HCT116 (cell line): Measurements from ENCODE around the gene LDB2. TPM values are rescaled to one million over a fixed set of nuclear protein-coding genes. Genes with fewer than 3 reads are reported as not detected.

ENCODE experiments used
- ATAC-seq: fragments of 200-7000 bp; cut with Tn5 transposase; 2 replicates; pipeline ENCODE4 v1.9.1; 2020; ENCODE audit warnings: mild to moderate bottlenecking, moderate library complexity
- BruUV-seq: library from RNA; stranded (reverse); fragments of 400-500 nt; replicated peaks from 2 replicates; lab custom pipeline; 2021; lab: Mats Ljungman, UMichigan
- CTCF ChIA-PET: fragments of 300-600 bp; sonication (Branson Sonifier 250); formaldehyde crosslinking; loops from one replicate; lab custom pipeline; 2021; ENCODE audit warnings: antibody characterized with exemption; lab: Charles Lee
- POLR2A ChIA-PET: fragments of 300-600, 350-600 bp; sonication (Branson Sonifier 250); formaldehyde crosslinking; loops from one replicate; lab custom pipeline; 2021; ENCODE audit warnings: antibody characterized with exemption; lab: Charles Lee
- RAD21 ChIA-PET, 2 experiments: fragments of 300-600 bp; sonication (Branson Sonifier 250); formaldehyde crosslinking; loops; one replicate each; lab custom pipeline; 2023; ENCODE audit warnings: low total read pairs in 2 of 2; ENCODE audit not compliant: uncharacterized antibody in 2 of 2, unreplicated experiment in 2 of 2, low non-redundant PET in 1 of 2; lab: Charles Lee
- DNase-seq: peaks from one replicate; pipeline ENCODE4 v3.0.0-alpha.2; 2010; ENCODE audit warnings: low read depth, low spot score
- H2AFZ ChIP-seq: fragments of 200-600 bp; shearing (Covaris generic), sonication (generic); 2 replicates; pipeline ENCODE4 v1.6.1; 2017; ENCODE audit warnings: low read depth, mixed run types, mixed read lengths, antibody characterized with exemption, low read length; ENCODE audit not compliant: poor library complexity, severe bottlenecking
- H3K27ac ChIP-seq: 2 replicates; pipeline ENCODE4 v1.5.1; 2012; ENCODE audit warnings: low read depth, low read length
- H3K27me3 ChIP-seq: fragments of 200-600 bp; sonication (generic); 2 replicates; pipeline ENCODE4 v1.6.1; 2016; ENCODE audit warnings: mixed run types, low read length, mixed read lengths; ENCODE audit not compliant: insufficient read depth
- H3K36me3 ChIP-seq, 2 experiments: fragments of 200-500 bp in 1 of 2; fragments of 200-600 bp in 1 of 2; sonication (Bioruptor generic) in 1 of 2; sonication (generic) in 1 of 2; 2 replicates each; pipeline versions ENCODE4 v1.5.1 to v1.6.1; 2014 to 2016; ENCODE audit warnings: low read length in 2 of 2, inconsistent platforms in 1 of 2, mixed read lengths in 1 of 2, mixed run types in 1 of 2; ENCODE audit not compliant: insufficient read depth in 2 of 2, control insufficient read depth in 1 of 2
- H3K4me1 ChIP-seq, 2 experiments: fragments of 200-600 bp in 1 of 2; sonication (generic) in 1 of 2; 2 replicates each; pipeline versions ENCODE4 v1.5.1 to v1.6.1; 2012 to 2017; ENCODE audit warnings: low read length in 2 of 2, inconsistent platforms in 1 of 2, mild to moderate bottlenecking in 1 of 2, mixed read lengths in 1 of 2, mixed run types in 1 of 2, moderate library complexity in 1 of 2; ENCODE audit not compliant: insufficient read depth in 2 of 2, control insufficient read depth in 1 of 2
- H3K4me2 ChIP-seq: fragments of 200-600 bp; sonication (generic); 2 replicates; pipeline ENCODE4 v1.6.1; 2017; ENCODE audit warnings: mixed run types, low read length, mixed read lengths
- H3K4me3 ChIP-seq, 2 experiments: fragments of 200-600 bp in 1 of 2; sonication (generic) in 1 of 2; replicated peaks in 1 of 2; 2 replicates each; pipeline ENCODE4 v1.5.1; 2011 to 2016; ENCODE audit warnings: low read length in 2 of 2, control low read depth in 1 of 2, low read depth in 1 of 2, mild to moderate bottlenecking in 1 of 2, mixed read lengths in 1 of 2, mixed run types in 1 of 2
- H3K79me2 ChIP-seq: fragments of 200-600 bp; sonication (generic); 2 replicates; pipeline ENCODE4 v1.6.1; 2017; ENCODE audit warnings: mild to moderate bottlenecking, mixed run types, low read length, moderate library complexity, mixed read lengths; ENCODE audit not compliant: insufficient read depth
- H3K9ac ChIP-seq: fragments of 200-600 bp; sonication (generic); 2 replicates; pipeline ENCODE4 v1.6.1; 2016; ENCODE audit warnings: low read length, mixed read lengths
- H3K9me2 ChIP-seq: fragments of 200-600 bp; sonication (generic), shearing (Covaris generic); 2 replicates; pipeline ENCODE4 v1.6.1; 2017; ENCODE audit warnings: mixed run types, mild to moderate bottlenecking, moderate library complexity; ENCODE audit not compliant: insufficient read depth
- H3K9me3 ChIP-seq, 2 experiments: fragments of 200-500 bp in 1 of 2; fragments of 200-600 bp in 1 of 2; sonication (Bioruptor generic) in 1 of 2; sonication (generic) in 1 of 2; 2 replicates each; pipeline ENCODE4 v1.6.1; 2014 to 2017; ENCODE audit warnings: low read length in 2 of 2, mixed read lengths in 2 of 2, inconsistent platforms in 1 of 2, low read depth in 1 of 2, mild to moderate bottlenecking in 1 of 2, mixed run types in 1 of 2, moderate library complexity in 1 of 2; ENCODE audit not compliant: control insufficient read depth in 1 of 2, insufficient read depth in 1 of 2
- H4K20me1 ChIP-seq: fragments of 200-600 bp; sonication (generic), shearing (Covaris generic); 2 replicates; pipeline ENCODE4 v1.6.1; 2017; ENCODE audit warnings: mixed run types, mild to moderate bottlenecking, moderate library complexity; ENCODE audit not compliant: insufficient read depth
- CBX3 ChIP-seq: IDR thresholded peaks from 2 replicates; pipeline ENCODE4 v1.6.1; 2012; ENCODE audit warnings: low read depth
- CEBPB ChIP-seq: IDR thresholded peaks from 2 replicates; pipeline ENCODE4 v1.6.1; 2012; ENCODE audit warnings: low read depth
- EGR1 ChIP-seq: IDR thresholded peaks from 2 replicates; pipeline ENCODE4 v1.6.1; 2012; ENCODE audit warnings: low read depth
- ELF1 ChIP-seq: IDR thresholded peaks from 2 replicates; pipeline ENCODE4 v1.6.1; 2012; ENCODE audit warnings: low read depth, borderline replicate concordance
- FOSL1 ChIP-seq: IDR thresholded peaks from 2 replicates; pipeline ENCODE4 v1.6.1; 2012; ENCODE audit warnings: low read depth
- JUND ChIP-seq: IDR thresholded peaks from 2 replicates; pipeline ENCODE4 v1.6.1; 2012
- MAX ChIP-seq: IDR thresholded peaks from 2 replicates; pipeline ENCODE4 v1.6.1; 2012
- POLR2A ChIP-seq: IDR thresholded peaks from 2 replicates; pipeline ENCODE4 v1.7.0; 2011; ENCODE audit warnings: borderline replicate concordance; ENCODE audit not compliant: insufficient read depth, insufficient read length; ENCODE audit errors: extremely low read depth
- RAD21 ChIP-seq: IDR thresholded peaks from 2 replicates; pipeline ENCODE4 v1.6.1; 2012; ENCODE audit warnings: low read depth, mild to moderate bottlenecking
- SIN3A ChIP-seq: IDR thresholded peaks from 2 replicates; pipeline ENCODE4 v1.6.1; 2012; ENCODE audit warnings: low read depth
- SP1 ChIP-seq: IDR thresholded peaks from 2 replicates; pipeline ENCODE4 v1.6.1; 2012; ENCODE audit warnings: low read depth
- TCF7L2 ChIP-seq: IDR thresholded peaks from 2 replicates; pipeline ENCODE4 v1.7.0; 2011; ENCODE audit warnings: borderline replicate concordance, inconsistent platforms; ENCODE audit not compliant: insufficient read depth, insufficient read length; ENCODE audit errors: extremely low read depth
- YY1 ChIP-seq: IDR thresholded peaks from 2 replicates; pipeline ENCODE4 v1.6.1; 2011; ENCODE audit warnings: low read length, low read depth, moderate library complexity, mild to moderate bottlenecking; ENCODE audit not compliant: insufficient replicate concordance; ENCODE audit errors: extremely low read depth
- ZFX ChIP-seq: fragments of 450-650 bp; IDR thresholded peaks from 2 replicates; pipeline ENCODE4 v1.6.1; 2017
- ZNF274 ChIP-seq: fragments of 200-500 bp; sonication (Bioruptor generic); IDR thresholded peaks from 2 replicates; pipeline ENCODE4 v1.6.1; 2014; ENCODE audit warnings: mild to moderate bottlenecking, low read depth, low read length, inconsistent platforms
- intact Hi-C: fragments of 100-400 bp; cut with micrococcal nuclease; formaldehyde crosslinking; loops from 2 replicates; pipeline ENCODE4 v1.10.0; 2022
- total RNA-seq: library from RNA; stranded (reverse); gene quantifications from one replicate; pipeline ENCODE4 v1.2.1, GENCODE V29; 2021; ENCODE audit not compliant: unreplicated experiment
- TF ChIP-seq, protein P1 (sequence below): IDR thresholded peaks from 2 replicates; pipeline ENCODE4 v1.6.1; 2012; ENCODE audit warnings: low read depth
- TF ChIP-seq, protein P2 (sequence below): IDR thresholded peaks from 2 replicates; pipeline ENCODE4 v1.6.1; 2012
- TF ChIP-seq, protein P3 (sequence below): IDR thresholded peaks from 2 replicates; pipeline ENCODE4 v1.6.1; 2011; ENCODE audit warnings: mild to moderate bottlenecking, low read length, moderate library complexity; ENCODE audit not compliant: insufficient replicate concordance; ENCODE audit errors: extremely low read depth

LDB2 gene
- total RNA-seq, 1 experiment from 2014 or later = 0.12 TPM

- H3K4me2 ChIP-seq = no peak overlapping the region
- no peaks in the 10 kb centered on the region for H3K9me2 ChIP-seq
- ATAC-seq (no peak), DNase-seq (no peak)
- ChIA-PET POLR2A (no interaction called here), RAD21 (no interaction called here), CTCF (no interaction called here)
- H3K9me3 ChIP-seq = 0 out of 4 replicates have a peak, but pooled peaks cover 0 to 3% of the 10 kb centered on the region in 2 experiments
- no peaks in the 10 kb centered on the region for H3K36me3 ChIP-seq
- TF ChIP-seq, protein P1, sequence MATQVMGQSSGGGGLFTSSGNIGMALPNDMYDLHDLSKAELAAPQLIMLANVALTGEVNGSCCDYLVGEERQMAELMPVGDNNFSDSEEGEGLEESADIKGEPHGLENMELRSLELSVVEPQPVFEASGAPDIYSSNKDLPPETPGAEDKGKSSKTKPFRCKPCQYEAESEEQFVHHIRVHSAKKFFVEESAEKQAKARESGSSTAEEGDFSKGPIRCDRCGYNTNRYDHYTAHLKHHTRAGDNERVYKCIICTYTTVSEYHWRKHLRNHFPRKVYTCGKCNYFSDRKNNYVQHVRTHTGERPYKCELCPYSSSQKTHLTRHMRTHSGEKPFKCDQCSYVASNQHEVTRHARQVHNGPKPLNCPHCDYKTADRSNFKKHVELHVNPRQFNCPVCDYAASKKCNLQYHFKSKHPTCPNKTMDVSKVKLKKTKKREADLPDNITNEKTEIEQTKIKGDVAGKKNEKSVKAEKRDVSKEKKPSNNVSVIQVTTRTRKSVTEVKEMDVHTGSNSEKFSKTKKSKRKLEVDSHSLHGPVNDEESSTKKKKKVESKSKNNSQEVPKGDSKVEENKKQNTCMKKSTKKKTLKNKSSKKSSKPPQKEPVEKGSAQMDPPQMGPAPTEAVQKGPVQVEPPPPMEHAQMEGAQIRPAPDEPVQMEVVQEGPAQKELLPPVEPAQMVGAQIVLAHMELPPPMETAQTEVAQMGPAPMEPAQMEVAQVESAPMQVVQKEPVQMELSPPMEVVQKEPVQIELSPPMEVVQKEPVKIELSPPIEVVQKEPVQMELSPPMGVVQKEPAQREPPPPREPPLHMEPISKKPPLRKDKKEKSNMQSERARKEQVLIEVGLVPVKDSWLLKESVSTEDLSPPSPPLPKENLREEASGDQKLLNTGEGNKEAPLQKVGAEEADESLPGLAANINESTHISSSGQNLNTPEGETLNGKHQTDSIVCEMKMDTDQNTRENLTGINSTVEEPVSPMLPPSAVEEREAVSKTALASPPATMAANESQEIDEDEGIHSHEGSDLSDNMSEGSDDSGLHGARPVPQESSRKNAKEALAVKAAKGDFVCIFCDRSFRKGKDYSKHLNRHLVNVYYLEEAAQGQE = no peak
- TF ChIP-seq TCF7L2 (no peak), SP1 (no peak), CEBPB (no peak), YY1 (no peak), CBX3 (no peak), ZFX (no peak), POLR2A (no peak), RAD21 (no peak), EGR1 (no peak), JUND (no peak), ELF1 (no peak), SIN3A (no peak), ZNF274 (no peak), MAX (no peak), FOSL1 (no peak)
- TF ChIP-seq, protein P2, sequence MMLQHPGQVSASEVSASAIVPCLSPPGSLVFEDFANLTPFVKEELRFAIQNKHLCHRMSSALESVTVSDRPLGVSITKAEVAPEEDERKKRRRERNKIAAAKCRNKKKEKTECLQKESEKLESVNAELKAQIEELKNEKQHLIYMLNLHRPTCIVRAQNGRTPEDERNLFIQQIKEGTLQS = no peak
- TF ChIP-seq, protein P3, sequence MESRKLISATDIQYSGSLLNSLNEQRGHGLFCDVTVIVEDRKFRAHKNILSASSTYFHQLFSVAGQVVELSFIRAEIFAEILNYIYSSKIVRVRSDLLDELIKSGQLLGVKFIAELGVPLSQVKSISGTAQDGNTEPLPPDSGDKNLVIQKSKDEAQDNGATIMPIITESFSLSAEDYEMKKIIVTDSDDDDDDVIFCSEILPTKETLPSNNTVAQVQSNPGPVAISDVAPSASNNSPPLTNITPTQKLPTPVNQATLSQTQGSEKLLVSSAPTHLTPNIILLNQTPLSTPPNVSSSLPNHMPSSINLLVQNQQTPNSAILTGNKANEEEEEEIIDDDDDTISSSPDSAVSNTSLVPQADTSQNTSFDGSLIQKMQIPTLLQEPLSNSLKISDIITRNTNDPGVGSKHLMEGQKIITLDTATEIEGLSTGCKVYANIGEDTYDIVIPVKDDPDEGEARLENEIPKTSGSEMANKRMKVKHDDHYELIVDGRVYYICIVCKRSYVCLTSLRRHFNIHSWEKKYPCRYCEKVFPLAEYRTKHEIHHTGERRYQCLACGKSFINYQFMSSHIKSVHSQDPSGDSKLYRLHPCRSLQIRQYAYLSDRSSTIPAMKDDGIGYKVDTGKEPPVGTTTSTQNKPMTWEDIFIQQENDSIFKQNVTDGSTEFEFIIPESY = no peak
- no peaks in the 10 kb centered on the region for H4K20me1 ChIP-seq
- H3K27me3 ChIP-seq = no peaks in the 10 kb centered on the region
- H2AFZ ChIP-seq = no peak overlapping the region
- no peak overlapping the region for H3K4me3 ChIP-seq
- no peaks in the 10 kb centered on the region for H3K4me1 ChIP-seq
- no peak overlapping the region for H3K27ac ChIP-seq
- H3K9ac ChIP-seq = no peak overlapping the region
- BruUV-seq = no TSS peak
- H3K79me2 ChIP-seq = no peaks in the 10 kb centered on the region
- intact Hi-C loops = no loop called here
Measured at GRCh38 chr4:16809064-16809463, 89.4 kb downstream of the LDB2 start.
